GM18520 (cell line): ENCODE results near the gene CD9.

Source experiments
- ATAC-seq: cut with Tn5 transposase; IDR thresholded peaks from one replicate; pipeline ENCODE4 v1.9.1; 2021; ENCODE audit not compliant: unreplicated experiment

Gene CD9

DNA sequence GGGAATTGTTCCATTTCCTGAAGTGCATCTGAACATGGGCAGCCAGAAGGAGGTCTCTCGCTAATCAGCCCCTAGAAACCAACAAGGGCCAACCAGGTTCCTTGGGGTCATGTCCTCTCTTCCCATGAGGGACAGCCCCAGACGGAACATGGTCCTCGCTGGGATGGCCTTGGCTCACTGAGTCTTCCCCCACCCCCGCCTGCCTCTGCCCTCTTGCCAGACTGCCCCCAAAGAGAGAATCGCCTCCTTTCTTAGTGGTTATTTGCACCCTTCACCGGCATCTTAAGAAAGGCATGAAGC lies 36.4 kb downstream of the CD9 start:
- no peak for ATAC-seq

DNA sequence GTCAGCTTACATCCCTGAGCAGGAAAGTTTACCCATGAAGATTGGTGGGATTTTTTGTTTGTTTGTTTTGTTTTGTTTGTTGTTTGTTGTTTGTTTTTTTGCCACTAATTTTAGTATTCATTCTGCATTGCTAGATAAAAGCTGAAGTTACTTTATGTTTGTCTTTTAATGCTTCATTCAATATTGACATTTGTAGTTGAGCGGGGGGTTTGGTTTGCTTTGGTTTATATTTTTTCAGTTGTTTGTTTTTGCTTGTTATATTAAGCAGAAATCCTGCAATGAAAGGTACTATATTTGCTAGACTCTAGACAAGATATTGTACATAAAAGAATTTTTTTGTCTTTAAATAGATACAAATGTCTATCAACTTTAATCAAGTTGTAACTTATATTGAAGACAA lies 37.6 kb downstream of the CD9 start:
- no peak for ATAC-seq

DNA sequence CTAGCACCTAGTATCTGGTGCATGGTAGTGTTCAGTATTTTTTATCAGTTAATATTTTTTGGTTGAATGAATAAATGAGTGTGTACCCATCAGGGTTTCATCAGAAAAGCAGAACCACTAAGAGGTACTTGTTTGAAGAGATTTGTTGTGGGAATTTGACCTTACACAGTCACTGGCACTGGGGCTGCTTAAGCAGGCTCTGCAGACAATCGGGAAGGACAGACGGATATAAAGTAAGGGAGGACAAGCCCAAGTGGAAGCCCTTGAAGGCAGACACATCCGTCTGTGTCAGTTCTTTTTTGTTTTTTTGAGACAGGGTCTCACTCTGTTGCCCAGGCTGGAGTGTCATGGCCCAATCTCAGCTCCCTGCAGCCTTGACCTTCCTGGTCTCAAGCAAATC lies 38.7 kb downstream of the CD9 start:
- ATAC-seq, result no peak

DNA sequence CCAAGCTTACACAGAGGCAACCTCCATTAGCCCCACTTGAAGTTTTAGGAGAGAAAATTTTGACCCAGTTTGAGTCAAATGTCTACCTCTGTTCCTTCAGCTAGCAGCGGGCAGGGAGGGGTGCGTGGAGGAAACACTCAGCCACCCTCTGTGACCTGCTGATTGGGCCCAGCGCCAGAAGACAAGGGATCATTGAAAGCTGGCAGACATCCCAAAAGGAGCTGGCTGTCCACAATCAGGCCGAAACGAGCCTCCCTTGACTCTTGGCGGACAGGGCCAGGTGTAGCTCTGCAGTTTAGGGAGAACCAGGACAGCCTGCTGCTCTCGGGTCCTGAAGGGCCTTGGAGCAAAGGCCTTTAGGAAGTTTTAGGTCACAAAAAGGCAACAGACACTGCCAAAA lies 41.3 kb downstream of the CD9 start:
- no peak for ATAC-seq

DNA sequence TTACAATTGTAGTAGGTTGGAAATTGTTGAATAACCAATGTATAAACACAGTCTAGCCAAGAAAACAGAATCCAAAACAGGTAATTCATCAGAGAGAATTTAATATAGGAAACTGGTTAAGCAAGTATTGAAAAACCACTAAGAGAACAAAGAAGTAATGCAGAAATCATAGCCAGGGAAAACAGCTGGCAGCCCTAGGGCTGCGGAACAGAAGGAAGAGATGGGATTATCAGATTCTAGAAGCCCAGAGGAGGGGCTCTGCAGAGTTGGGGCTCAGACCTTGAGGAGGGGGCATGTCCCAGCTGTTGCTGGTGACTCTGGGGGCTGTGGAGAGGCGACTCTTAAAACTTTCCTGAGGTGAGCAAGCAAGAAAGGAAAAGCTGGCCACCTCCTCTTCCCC lies 49.4 kb downstream of the CD9 start:
- no peak for ATAC-seq

DNA sequence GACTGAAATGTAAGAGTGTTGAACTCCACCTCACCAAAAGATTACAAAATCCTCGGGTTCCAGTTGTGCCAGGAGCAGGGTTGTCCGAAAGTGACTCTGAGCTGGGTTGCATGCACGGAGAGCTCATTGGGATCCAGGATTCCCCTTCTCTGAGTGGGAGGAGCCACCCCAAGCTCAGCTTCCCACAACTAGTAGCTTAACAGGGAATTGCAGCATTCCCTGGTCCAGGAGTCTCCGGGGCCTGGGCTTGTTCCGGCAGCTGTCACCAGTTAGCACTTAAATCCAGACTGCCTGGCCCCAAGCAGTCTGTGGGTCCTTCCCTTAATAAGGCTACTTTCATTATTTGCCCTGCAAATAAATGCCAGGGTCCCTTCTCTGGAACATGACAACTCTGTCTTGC lies 50.1 kb downstream of the CD9 start:
- ATAC-seq, result no peak

DNA sequence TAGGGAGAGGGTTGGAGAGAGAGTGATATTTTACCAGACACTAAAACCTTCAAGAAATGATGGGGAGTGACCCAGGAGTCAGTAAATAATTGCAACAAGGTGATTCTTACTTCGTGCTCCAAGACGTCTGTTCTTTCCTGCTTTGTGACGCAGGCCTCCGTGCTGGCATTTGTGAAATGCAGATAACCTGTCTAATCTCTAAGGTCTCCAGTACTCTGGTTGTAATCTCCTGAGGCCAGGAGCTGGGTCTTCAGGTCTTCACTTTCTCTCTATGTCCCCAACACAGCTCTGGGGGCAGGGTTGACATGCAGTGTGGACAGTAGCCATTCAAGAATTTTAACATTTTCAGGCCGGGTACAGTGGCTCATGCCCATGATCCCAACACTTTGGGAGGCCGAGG lies 53.1 kb downstream of the CD9 start:
- no peak for ATAC-seq

DNA sequence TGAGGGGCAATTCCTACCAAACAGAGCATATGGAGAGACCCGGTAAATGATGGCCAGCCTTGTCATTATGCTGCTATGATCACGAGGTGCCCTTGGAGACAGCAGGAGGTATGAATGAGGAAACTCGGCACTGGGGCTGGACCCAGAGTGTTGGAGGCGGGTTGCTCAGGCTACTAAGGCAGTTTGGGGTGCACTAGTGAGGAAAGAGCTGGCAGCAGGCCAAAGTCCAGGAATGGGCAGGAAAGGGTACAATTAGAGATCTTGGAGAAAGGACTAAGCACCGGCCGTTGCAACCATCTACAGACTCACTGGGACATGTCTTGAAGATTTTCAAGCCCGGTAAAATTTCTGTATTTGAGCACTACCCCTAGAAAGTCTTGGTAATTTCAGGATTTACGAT lies 54.3 kb downstream of the CD9 start:
- ATAC-seq, result no peak

DNA sequence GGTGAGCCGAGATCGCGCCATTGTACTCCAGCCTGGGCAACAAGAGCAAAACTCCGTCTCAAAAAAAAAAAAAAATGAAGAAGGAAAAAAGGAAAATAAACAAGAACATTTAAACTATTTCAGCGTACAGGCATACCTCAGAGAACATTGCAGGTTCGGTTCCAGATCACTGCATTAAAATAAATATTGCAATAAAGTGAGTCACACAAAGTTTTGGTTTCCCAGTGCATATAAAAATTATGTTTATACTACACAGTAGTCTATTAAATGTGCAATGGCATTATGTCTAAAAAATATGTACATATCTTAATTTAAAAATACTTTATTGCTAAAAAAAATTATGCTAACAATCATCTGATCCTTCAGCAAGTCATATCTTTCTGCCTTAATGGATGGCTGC lies 56.8 kb downstream of the CD9 start:
- ATAC-seq, result no peak

DNA sequence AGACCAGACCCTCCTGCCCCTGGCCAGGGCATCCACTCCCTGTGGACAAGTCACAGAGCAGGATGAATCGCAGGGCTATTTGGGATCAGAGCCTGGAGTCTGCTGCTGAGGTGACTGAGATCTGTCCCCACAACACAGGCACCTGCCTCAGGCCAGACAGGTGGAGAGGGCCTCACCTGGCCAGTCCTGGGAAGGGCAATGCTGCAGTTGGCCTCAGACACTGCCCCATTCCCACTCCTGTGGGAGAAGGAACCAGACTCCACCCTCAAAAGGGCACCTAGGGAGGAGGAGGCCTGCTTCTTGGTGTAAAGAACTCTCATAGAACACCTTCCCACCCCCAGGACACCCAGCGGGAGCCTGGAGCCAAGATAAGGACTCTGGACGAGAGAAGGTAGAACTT lies 62.0 kb downstream of the CD9 start:
- no peak for ATAC-seq

DNA sequence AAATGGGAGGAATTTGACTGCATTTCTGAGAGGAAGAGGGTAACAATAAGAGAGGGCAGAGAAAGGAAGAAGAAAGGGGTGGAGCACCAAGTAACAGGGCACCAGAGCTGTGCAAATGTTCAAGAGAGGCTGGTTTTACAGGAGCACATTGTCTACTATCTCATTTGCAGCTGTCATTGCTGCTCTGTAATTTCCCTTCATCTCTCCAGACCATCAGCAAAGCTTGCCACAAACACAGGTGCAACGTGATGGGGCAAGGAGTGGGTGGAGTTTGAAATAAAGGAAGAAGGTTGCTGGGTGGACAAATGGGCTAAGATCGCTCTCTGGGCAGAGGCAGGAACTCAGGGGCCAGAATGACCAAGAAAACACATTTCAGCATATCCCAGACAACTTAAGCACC lies 62.4 kb downstream of the CD9 start:
- no peak for ATAC-seq

DNA sequence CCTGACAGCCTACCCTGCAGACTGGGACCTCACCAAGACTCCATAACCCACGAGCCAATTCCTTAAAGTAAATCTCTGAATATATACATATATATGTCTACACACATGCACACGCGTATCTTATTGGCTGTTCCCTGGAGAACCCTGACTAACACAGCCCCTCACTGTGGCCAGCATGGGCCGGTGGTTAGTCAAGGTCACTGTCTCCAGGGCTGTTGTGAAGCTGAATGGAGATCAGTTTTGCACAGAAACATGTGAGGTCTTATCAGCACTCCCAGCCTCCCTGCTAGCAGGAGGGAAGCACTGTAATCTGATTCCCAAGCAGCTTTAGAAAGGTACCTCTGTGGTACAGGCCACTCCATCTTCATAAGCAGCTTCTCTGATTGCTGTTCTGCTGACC lies 63.7 kb downstream of the CD9 start:
- ATAC-seq, result no peak

DNA sequence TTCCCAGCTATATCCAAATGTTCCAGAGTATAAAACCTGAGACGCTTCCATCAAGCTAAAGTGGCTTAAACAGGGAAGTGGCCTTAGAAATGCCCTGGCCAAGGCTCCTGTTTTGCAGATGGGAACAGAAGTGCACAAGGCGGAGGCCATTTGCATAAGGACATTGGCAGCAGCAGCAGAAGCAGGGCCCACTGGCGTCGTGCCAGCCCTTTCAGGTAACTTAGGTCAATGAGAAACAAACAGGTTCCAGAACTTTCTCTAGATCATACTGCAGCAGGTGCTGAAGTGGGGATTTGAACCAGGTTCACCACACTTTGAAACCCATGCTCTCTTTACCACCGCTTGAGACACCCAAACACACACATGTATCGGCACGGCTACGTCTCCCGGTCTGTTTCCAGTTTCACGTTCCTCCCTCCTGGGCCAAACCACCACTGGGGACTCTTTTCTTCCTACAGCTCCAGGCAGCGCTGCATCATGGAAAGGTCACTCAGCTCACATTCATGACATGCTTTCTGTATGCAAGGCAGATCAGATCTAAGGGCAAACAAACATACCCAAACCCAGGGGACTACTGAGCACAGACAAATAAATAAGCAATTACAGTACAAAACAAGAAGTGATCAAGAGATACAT lies 64.3 kb downstream of the CD9 start:
- ATAC-seq, result no peak

DNA sequence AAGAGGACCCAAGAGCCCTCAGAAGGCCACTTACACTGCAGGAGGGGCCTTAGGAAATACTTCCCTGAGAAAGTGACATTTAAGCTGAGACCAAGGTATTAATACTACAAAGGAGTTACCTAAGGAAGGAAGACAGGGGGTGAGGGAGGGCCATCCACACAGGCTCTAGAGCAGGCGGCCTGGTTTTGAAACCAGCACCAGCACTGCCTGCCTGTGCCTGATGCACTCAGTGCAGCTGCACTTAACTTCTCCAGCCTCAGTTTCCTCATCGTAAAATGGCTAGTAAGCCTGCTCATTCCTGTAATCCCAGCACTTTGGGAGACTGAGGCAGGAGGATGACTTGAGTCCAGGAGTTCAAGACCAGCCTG lies 64.8 kb downstream of the CD9 start:
- ATAC-seq, result no peak

DNA sequence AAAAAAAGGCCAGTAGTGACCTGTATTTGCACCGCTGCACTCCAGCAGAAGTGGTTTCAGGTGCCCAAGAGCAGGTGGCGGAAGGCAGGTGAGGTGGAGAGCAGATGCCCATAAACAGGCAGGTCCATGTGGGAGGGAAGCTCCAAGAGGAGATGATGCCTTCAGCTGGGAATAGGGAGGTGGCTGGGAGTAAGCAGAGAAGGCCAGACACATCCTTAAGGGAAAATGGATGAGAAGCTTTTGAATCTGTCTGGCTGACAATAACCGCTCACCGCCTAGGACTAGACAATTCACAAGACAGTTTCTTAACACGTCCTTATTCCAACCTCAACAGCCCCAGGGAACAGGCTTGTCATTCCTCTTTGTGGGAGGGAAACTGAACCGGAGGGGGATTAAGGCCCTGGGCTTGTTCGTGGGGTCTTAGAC lies 66.4 kb downstream of the CD9 start:
- no peak for ATAC-seq

DNA sequence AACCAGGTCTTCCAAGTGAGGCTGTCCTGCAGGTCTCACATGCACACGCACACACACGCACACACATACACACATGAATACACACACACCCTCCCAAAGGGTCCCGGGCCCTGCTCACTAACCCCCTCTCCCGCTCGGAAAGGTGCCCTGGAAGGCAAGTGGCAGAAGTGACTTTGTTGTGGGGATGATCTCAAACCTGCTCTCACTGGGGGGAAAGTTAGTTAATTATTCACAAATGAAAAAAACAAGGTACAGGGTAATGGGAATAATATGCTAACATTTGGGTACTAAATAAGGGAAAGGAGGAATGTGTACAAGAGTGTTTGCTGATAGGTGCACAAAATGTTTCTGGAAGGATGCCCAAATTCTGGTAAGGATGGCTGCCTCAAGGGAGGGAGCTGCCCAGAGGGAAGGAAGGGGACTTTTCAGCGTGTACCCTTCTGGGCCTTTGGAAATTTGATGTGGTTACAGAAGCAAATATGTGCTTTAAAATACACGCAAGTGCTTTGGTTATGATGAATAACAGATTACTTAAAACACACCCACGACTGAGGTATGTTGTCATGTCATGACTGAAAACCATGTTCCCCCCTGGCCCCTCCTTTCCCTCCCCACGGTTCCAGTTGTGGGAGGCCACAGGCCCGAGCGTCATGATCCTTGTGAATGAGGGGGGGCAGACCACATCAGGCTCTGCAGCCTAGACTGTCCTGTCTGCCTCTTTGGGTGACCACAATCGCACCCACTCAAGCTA lies 66.9 kb downstream of the CD9 start:
- ATAC-seq, result no peak

DNA sequence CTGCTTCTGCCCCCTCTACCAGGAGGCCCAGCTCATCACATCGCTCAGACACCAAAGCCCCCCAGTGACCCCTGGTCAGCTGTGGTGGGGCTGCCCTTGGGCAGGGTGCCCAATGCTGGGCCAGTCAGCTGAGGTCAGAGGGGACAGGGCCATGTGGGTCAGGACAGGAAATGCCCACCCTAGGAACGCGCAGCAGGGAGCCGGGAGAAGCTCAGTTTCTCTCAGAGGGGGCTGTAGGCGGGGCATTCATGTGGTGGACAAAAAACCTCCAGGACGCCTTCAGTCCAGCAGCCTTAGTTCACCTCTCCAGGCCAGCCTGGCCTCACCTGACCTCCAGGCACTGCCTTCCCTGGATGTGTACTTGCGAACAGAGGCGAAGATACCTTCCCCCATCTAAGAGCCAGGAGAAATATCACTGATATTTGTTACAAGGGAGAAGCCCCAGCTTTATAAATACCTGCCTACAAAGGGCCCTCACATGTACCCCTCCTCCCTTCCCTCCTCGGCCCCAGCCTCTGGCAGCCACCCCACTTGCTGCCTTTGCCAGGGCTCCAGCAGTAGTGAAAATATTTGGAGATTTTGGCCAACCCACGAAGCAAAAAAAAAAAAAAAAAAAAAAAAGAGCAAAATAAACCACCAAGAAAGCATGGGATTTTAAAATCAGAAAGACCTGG lies 68.4 kb downstream of the CD9 start:
- no peak for ATAC-seq

DNA sequence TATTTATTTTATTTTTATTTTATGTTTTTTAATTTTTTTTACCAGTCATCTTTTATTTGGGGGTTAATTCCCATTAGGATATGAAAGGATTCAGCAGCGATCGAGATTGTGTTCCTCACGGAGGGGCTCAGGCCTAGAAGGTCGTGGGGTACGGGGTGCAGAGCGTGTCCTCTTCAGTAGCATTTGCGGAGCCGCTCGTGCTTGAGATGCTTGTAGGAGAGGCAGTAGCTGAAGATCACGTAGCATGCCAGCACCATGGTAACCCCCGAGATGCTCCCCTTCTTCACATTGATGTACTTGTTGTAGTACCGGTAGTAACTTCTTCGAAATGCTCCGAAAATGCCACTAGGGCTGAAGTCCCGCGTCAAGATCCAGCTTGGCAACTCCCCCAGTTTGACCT lies 69.8 kb downstream of the CD9 start:
- ATAC-seq, result no peak

DNA sequence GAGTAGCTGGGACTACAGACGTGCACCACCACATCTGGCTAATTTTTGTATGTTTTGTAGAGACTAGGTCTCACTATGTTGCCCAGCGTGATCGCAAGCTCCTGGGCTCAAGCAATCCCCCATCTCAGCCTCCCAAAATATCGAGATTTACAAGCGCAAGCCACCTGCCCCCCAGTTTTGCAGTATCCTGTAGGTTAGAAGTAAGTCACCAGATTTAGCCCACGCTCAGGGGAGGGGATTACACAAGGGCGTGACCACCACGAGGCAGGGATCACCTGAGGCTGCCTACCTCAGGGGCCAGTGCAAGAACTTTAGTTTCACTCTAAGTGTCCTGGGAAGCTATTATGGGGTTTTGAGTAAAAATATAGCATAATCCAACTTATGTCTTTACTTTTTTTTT lies 71.1 kb downstream of the CD9 start:
- ATAC-seq, result no peak

DNA sequence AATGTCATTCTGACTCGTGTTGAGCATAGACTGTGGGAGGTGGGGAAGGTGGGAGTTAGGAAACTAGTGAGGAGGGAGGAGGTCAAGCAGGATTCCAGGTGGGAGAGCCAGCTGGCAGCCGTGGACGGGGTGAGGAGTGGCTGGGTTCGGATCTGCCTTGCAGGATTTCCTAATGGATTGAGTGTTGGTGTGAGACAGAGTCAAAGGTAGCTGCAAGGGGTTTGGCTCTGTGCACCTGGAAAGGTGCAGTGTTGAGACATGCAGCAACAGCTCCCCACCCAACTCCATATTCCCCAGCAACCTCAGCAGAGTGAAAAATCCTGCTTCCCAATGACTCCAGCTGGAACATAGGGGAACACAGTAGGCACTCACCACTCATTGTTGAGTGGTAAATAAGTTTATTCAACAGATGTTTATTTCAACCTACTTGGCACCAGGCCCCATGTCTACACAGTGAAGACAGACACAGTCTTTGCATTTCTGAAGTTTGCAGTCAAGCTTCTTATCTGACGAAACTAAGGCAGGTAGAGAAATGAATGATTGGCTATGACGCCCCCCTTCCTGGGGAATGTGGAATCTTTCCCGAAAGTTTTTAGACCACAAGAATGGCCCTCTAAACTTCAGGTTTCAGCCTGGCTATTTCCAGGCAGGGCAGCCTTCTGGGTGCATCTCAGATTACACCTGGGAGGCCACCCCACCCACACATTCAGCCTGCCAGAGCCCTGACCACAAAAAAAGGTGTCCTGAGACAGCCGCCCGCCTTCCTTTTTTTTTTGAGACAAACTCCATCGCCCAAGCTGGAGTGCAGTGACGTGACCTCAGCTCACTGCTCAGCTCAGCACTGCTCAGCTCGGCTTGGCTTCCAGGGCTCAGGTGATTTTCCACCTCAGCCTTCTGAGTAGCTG lies 72.4 kb downstream of the CD9 start:
- ATAC-seq, result no peak

DNA sequence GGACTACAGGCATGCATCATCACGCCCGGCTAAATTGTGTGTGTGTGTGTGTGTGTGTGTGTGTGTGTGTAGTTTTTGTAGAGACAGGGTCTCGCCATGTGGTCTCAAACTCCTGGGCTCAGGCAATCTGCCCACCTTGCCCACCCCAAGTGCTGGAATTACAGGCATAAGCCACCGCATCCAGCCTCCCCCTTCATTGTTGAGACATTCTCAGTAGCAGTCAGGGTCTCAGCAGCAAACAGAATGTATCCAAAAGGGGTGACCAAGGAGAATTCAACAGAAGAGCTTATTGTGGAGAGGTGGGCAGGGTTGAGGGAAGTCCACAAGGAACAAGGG lies 73.0 kb downstream of the CD9 start:
- no peak for ATAC-seq
